ENCODE results near the gene DCHS1. TPM values are rescaled to one million over a fixed set of nuclear protein-coding genes. Genes with fewer than 3 reads are reported as not detected.
A peak's percentile ranks its signal among the peaks of the same experiment; 100 is the strongest.

Gene DCHS1
- total RNA-seq, 6 donors from 2014 or later: 9.2 to 32.2 (median 12.8) TPM

- Histone ChIP-seq H3K9me3 (no peaks in the 10 kb centered on the region), H3K4me1 (peaks cover 0 to 2% (median 0%) of the 10 kb centered on the region in 4 donors), H3K27me3 (no peaks in the 10 kb centered on the region), H3K4me3 (no peak overlapping the region), H3K36me3 (no peaks in the 10 kb centered on the region), H3K27ac (peak overlapping the region in 1 of 4 donors; percentile 8)
- WGBS, 2 donors: 67 to 75% methylated on average over 4 of the region's 4 CpGs
- no peak for TF ChIP-seq CTCF (IDR thresholded peaks at IDR 0.05)
- TF ChIP-seq POLR2AphosphoS5 (IDR thresholded peaks at IDR 0.05): no peak
- no peak for TF ChIP-seq POLR2A (IDR thresholded peaks at IDR 0.05)
- no peak for TF ChIP-seq EP300 (IDR thresholded peaks at IDR 0.05)
- no peak for ATAC-seq (ENCODE audit: low FRiP score in 2 of 2)
- no peak for DNase-seq
These were observed 19.3 kb upstream of the DCHS1 start for GRCh38 chr11:6674862-6675261.

- ATAC-seq (ENCODE audit: low FRiP score in 2 of 2) (no peak), DNase-seq (no peak)
- Histone ChIP-seq H3K4me3 (no peak overlapping the region), H3K36me3 (no peaks in the 10 kb centered on the region), H3K9me3 (no peaks in the 10 kb centered on the region), H3K27ac (peak overlapping the region in 2 of 4 donors; percentile 8 to 25), H3K27me3 (no peaks in the 10 kb centered on the region), H3K4me1 (peaks cover 0 to 2% (median 0%) of the 10 kb centered on the region in 4 donors)
- 73 to 84% methylated on average over 1 of the region's 1 CpG for whole genome bisulfite sequencing, 2 donors
- TF ChIP-seq POLR2A (IDR thresholded peaks at IDR 0.05) (no peak), POLR2AphosphoS5 (IDR thresholded peaks at IDR 0.05) (no peak), CTCF (IDR thresholded peaks at IDR 0.05) (no peak), EP300 (IDR thresholded peaks at IDR 0.05) (no peak)
These were observed 18.6 kb upstream of the DCHS1 start for GRCh38 chr11:6674219-6674597.

GRCh38 chr11:6673523-6674218, 18.1 kb upstream of the DCHS1 start:
- no peak for TF ChIP-seq POLR2A (IDR thresholded peaks at IDR 0.05)
- no peak for ATAC-seq (ENCODE audit: low FRiP score in 2 of 2)
- H3K27me3 ChIP-seq: no peaks in the 10 kb centered on the region
- no peaks in the 10 kb centered on the region for H3K36me3 ChIP-seq
- H3K4me1 ChIP-seq: peaks cover 0 to 2% (median 0%) of the 10 kb centered on the region in 4 donors
- no peak overlapping the region for H3K4me3 ChIP-seq
- no peaks in the 10 kb centered on the region for H3K9me3 ChIP-seq
- H3K27ac ChIP-seq: peak overlapping the region in 1 of 4 donors; percentile 8
- DNase-seq: no peak

GRCh38 chr11:6671991-6672390, 16.4 kb upstream of the DCHS1 start:
- Histone ChIP-seq H3K27ac (no peak overlapping the region), H3K36me3 (no peaks in the 10 kb centered on the region), H3K4me1 (peaks cover 0 to 2% (median 0%) of the 10 kb centered on the region in 4 donors), H3K9me3 (no peaks in the 10 kb centered on the region), H3K4me3 (no peak overlapping the region), H3K27me3 (no peaks in the 10 kb centered on the region)
- ATAC-seq (ENCODE audit: low FRiP score in 2 of 2): no peak
- 47 to 62% methylated on average over 2 of the region's 2 CpGs for WGBS, 2 donors
- no peak for TF ChIP-seq EP300 (IDR thresholded peaks at IDR 0.05)
- no peak for TF ChIP-seq POLR2AphosphoS5 (IDR thresholded peaks at IDR 0.05)
- TF ChIP-seq CTCF (IDR thresholded peaks at IDR 0.05): no peak
- no peak for TF ChIP-seq POLR2A (IDR thresholded peaks at IDR 0.05)
- no peak for DNase-seq

GRCh38 chr11:6670202-6670830, 14.7 kb upstream of the DCHS1 start:
- Histone ChIP-seq H3K36me3 (no peaks in the 10 kb centered on the region), H3K9me3 (no peaks in the 10 kb centered on the region), H3K27ac (no peak overlapping the region), H3K27me3 (no peaks in the 10 kb centered on the region), H3K4me1 (peaks cover 0 to 2% (median 0%) of the 10 kb centered on the region in 4 donors), H3K4me3 (no peak overlapping the region)
- WGBS, 2 donors: 64 to 75% methylated on average over 5 to 6 of the region's 6 CpGs
- DNase-seq (no peak), ATAC-seq (ENCODE audit: low FRiP score in 2 of 2) (no peak)
- no peak for TF ChIP-seq POLR2AphosphoS5 (IDR thresholded peaks at IDR 0.05)
- TF ChIP-seq CTCF (IDR thresholded peaks at IDR 0.05): no peak
- TF ChIP-seq POLR2A (IDR thresholded peaks at IDR 0.05): no peak
- no peak for TF ChIP-seq EP300 (IDR thresholded peaks at IDR 0.05)

All from upper lobe of left lung (tissue), 6 donors.